CD4-positive, alpha-beta memory T cell (primary cell): ENCODE results near the gene ZBTB20. TPM values are rescaled to one million over a fixed set of nuclear protein-coding genes. Genes with fewer than 3 reads are reported as not detected.

Experiments
- CTCF ChIA-PET: fragments of 350-600 bp; sonication (Branson Sonifier 250); formaldehyde crosslinking; loops from one replicate; lab custom pipeline; 2021; ENCODE audit warnings: inconsistent platforms; ENCODE audit not compliant: partially characterized antibody; lab: Charles Lee
- POLR2A ChIA-PET: fragments of 350-600 bp; sonication (Branson Sonifier 250); formaldehyde crosslinking; loops from one replicate; lab custom pipeline; 2021; ENCODE audit not compliant: partially characterized antibody; lab: Charles Lee
- DNase-seq, 5 donors: peaks; one replicate each; pipeline versions ENCODE4 v3.0.0 to v3.0.0-alpha.2; 2020 to 2022; ENCODE audit warnings: mixed read lengths in 1 of 5
- H3K27ac ChIP-seq: one replicate; pipeline ENCODE4 v1.7.0; 2013; ENCODE audit warnings: low read depth, low read length
- H3K27me3 ChIP-seq: 2 replicates; pipeline ENCODE4 v1.7.0; 2013; ENCODE audit warnings: mild to moderate bottlenecking, low read length, moderate library complexity; ENCODE audit not compliant: insufficient read depth
- H3K36me3 ChIP-seq: 2 replicates; pipeline ENCODE4 v1.7.0; 2013; ENCODE audit warnings: mild to moderate bottlenecking, low read length, moderate library complexity; ENCODE audit not compliant: insufficient read depth
- H3K4me1 ChIP-seq: 2 replicates; pipeline ENCODE4 v1.7.0; 2013; ENCODE audit warnings: mild to moderate bottlenecking, low read length, moderate library complexity; ENCODE audit not compliant: insufficient read depth
- H3K4me3 ChIP-seq, 2 donors: one replicate each; pipeline ENCODE4 v1.7.0; 2013; ENCODE audit warnings: low read length in 2 of 2, mild to moderate bottlenecking in 1 of 2
- H3K9me3 ChIP-seq, 2 donors: one replicate each; pipeline ENCODE4 v1.7.0; 2013; ENCODE audit warnings: low read length in 2 of 2, control low read depth in 1 of 2; ENCODE audit not compliant: control insufficient read depth in 1 of 2
- H3K27ac Mint-ChIP-seq, 7 donors: one replicate each; pipeline ENCODE4 v1.8.0; 2020 to 2021; ENCODE audit warnings: mixed read lengths in 7 of 7, mild to moderate bottlenecking in 6 of 7, inconsistent platforms in 3 of 7, moderate library complexity in 3 of 7
- H3K27me3 Mint-ChIP-seq, 2 donors: one replicate each; pipeline ENCODE4 v1.8.0; 2020 to 2021; ENCODE audit warnings: mixed read lengths in 2 of 2
- H3K36me3 Mint-ChIP-seq, 2 donors: one replicate each; pipeline ENCODE4 v1.8.0; 2020 to 2021; ENCODE audit warnings: mixed read lengths in 2 of 2, inconsistent platforms in 1 of 2, mild to moderate bottlenecking in 1 of 2
- H3K4me1 Mint-ChIP-seq, 4 donors: one replicate each; pipeline ENCODE4 v1.8.0; 2020 to 2021; ENCODE audit warnings: mixed read lengths in 4 of 4, mild to moderate bottlenecking in 1 of 4
- H3K4me3 Mint-ChIP-seq, 8 donors: one replicate each; pipeline ENCODE4 v1.8.0; 2020 to 2021; ENCODE audit warnings: mixed read lengths in 8 of 8, mild to moderate bottlenecking in 7 of 8, moderate library complexity in 6 of 8, inconsistent platforms in 3 of 8
- H3K9me3 Mint-ChIP-seq, 8 donors: one replicate each; pipeline ENCODE4 v1.8.0; 2020 to 2021; ENCODE audit warnings: mixed read lengths in 8 of 8, mild to moderate bottlenecking in 5 of 8, inconsistent platforms in 3 of 8, moderate library complexity in 1 of 8
- intact Hi-C: fragments of 100-400 bp; cut with micrococcal nuclease; formaldehyde crosslinking; loops from one replicate; pipeline ENCODE4 v1.15.1; 2023
- polyA plus RNA-seq, 2 donors: library from polyadenylated mRNA; unstranded; fragments of 300-500 nt; fragmentation: Illumina TruSeq; gene quantifications; one replicate each; pipeline ENCODE4 v1.2.3, GENCODE V29; 2021
- total RNA-seq, 2 experiments: library from RNA; stranded (reverse); gene quantifications; one replicate each; pipeline ENCODE4 v1.2.3, GENCODE V29; 2021

Gene ZBTB20
- total and polyA plus RNA-seq, 4 experiments from 2014 or later, result 21.9 to 58.4 (median 41.4) TPM

DNA sequence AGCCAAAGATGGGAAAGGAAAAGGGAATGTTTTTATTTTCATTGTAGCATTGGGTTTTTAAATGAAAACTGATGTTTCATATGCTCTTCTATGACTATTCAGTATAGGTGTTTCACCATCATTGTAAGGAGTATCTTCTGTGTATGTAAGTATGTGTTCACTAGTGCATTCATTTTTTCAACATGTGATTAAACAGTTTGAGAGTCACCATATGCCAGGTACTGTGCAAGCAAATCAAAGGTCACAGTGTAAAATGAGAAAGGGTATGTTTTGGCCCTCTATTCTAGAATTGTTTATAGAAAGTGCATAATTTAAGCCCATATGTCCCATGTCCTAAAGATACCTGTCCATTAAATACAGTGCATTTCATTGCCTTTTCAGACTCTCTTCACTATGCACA lies 207.2 kb downstream of the ZBTB20 start:
- H3K27ac Mint-ChIP-seq, result peak overlapping the region in 1 of 7 donors; percentile 53
- DNase-seq, result no peak
- H3K27me3 ChIP-seq, result no peaks in the 10 kb centered on the region
- no peaks in the 10 kb centered on the region for H3K4me1 ChIP-seq
- intact Hi-C loops, result no loop called here
- H3K4me3 ChIP-seq, result no peak overlapping the region
- H3K36me3 Mint-ChIP-seq, result peaks cover 28 to 31% of the 10 kb centered on the region in 2 donors
- no peaks in the 10 kb centered on the region for H3K27me3 Mint-ChIP-seq
- H3K27ac ChIP-seq, result no peak overlapping the region
- peaks cover 0 to 11% (median under 1%) of the 10 kb centered on the region in 8 donors for H3K9me3 Mint-ChIP-seq
- CTCF ChIA-PET, result no interaction called here
- no peak overlapping the region for H3K4me3 Mint-ChIP-seq
- POLR2A ChIA-PET, result no interaction called here
- no peaks in the 10 kb centered on the region for H3K9me3 ChIP-seq
- H3K4me1 Mint-ChIP-seq, result peaks cover 0 to 8% (median 6%) of the 10 kb centered on the region in 4 donors
- H3K36me3 ChIP-seq, result no peaks in the 10 kb centered on the region

DNA sequence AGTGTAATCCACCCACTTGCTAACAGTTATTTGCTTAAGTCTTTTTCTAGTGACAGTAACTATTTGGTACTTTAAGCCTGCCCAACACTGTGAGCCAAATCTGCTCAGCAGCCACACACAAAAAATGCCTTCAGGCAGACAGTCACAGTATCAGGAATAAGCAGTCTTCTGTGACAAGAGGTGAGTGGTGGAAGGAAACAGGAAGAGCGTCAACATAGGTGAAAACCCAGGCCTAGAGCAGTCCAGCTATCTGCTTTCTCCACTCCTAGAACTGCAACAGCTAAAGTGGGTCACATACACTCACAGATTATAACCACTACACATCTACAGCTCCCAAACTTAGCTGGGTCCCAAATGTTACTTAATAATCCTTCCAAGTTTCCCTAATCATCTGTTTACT lies 213.7 kb downstream of the ZBTB20 start:
- Histone ChIP-seq H3K27ac (no peak overlapping the region), H3K9me3 (no peaks in the 10 kb centered on the region), H3K27me3 (no peaks in the 10 kb centered on the region), H3K4me3 (no peak overlapping the region), H3K36me3 (no peaks in the 10 kb centered on the region), H3K4me1 (no peaks in the 10 kb centered on the region)
- Mint-ChIP-seq H3K27me3 (no peaks in the 10 kb centered on the region), H3K27ac (no peak overlapping the region), H3K4me3 (no peak overlapping the region), H3K4me1 (peaks cover 0 to 10% (median under 1%) of the 10 kb centered on the region in 4 donors), H3K9me3 (peaks cover 0 to 6% (median under 1%) of the 10 kb centered on the region in 8 donors), H3K36me3 (peaks cover 45 to 58% of the 10 kb centered on the region in 2 donors)
- ChIA-PET CTCF (no interaction called here), POLR2A (no interaction called here)
- intact Hi-C loops, result no loop called here
- DNase-seq, result no peak

DNA sequence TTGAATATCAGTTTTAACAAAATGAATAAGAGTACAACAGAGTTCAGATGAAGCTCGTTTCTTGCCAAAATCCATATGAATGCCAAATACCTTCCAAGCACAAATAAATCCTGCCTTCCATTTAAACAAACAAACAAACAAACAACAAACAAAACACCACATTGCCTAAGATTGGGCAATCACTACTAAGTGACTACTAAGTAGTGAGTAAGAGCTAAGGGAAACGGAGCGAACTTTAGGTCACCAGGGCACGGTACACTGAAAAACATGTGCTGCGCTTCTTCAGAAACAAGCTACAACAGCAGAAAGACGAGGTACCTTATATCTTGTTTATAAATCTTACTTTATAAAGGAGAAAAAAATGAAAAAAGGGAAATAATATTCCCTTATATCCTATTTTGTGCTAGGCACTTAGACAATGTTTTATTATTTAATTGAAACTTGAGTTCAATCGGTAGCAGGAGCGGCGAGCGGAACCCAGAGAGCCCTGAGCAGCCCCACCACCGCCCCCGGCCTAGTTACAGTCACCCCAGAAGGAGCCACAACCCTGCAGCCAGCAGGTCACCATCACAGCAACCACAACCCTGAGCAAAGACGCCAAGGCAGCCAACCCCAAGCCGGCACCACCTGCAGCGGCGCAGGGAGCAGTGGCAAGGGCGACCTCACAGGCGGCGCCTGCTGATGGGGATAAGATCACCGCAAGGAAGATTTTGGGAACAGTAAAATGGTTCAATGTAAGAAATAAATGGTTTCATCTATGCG lies 216.9 kb downstream of the ZBTB20 start:
- Mint-ChIP-seq H3K9me3 (peaks cover 0 to 12% (median 1%) of the 10 kb centered on the region in 8 donors), H3K27me3 (no peaks in the 10 kb centered on the region), H3K4me3 (peak overlapping the region in 1 of 8 donors; percentile 15), H3K27ac (no peak overlapping the region), H3K4me1 (peaks cover 0 to 8% (median 0%) of the 10 kb centered on the region in 4 donors), H3K36me3 (peaks cover 49 to 63% of the 10 kb centered on the region in 2 donors)
- H3K4me1 ChIP-seq, result no peaks in the 10 kb centered on the region
- ChIA-PET CTCF (no interaction called here), POLR2A (no interaction called here)
- H3K4me3 ChIP-seq, result no peak overlapping the region
- H3K27me3 ChIP-seq, result no peaks in the 10 kb centered on the region
- H3K36me3 ChIP-seq, result no peaks in the 10 kb centered on the region
- no peak overlapping the region for H3K27ac ChIP-seq
- intact Hi-C loops, result no loop called here
- no peak for DNase-seq
- H3K9me3 ChIP-seq, result no peaks in the 10 kb centered on the region

DNA sequence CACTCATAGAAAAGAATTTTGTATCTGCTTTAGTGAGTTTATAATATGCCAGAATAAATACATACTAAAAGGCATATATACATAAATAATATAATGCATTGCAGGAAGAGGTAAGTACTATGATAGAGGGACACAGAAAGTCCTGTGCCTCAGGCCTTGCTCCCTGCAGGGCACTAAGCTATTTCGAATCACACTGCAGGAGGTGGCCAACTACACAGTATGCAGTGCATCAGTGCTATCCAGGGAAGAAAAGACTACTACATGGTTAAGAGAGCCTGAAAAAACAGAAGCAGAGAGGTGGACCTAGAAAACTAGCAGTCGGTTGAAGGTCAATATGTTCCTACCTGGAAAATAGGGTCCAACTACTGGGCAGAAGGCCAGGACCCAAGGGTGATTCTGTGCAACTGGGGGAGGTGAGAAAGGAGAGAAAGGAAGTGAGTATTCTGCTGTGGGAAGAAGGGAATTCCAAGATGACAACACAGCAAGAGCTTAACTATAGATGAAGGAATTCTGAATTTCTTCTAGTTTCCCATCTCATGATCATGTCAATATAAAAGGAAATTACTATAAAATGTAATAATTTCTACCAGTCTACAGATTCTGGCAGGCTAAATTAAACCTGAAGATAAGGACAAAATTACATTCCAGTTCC lies 218.0 kb downstream of the ZBTB20 start:
- Mint-ChIP-seq H3K27me3 (no peaks in the 10 kb centered on the region), H3K9me3 (peaks cover 0 to 14% (median 5%) of the 10 kb centered on the region in 8 donors), H3K4me1 (peaks cover 0 to 7% (median 0%) of the 10 kb centered on the region in 4 donors), H3K36me3 (peaks cover 47 to 64% of the 10 kb centered on the region in 2 donors), H3K27ac (no peak overlapping the region), H3K4me3 (no peak overlapping the region)
- no peaks in the 10 kb centered on the region for H3K9me3 ChIP-seq
- CTCF ChIA-PET, result no interaction called here
- DNase-seq, result no peak
- intact Hi-C loops, result no loop called here
- no peaks in the 10 kb centered on the region for H3K36me3 ChIP-seq
- H3K27ac ChIP-seq, result no peak overlapping the region
- no peak overlapping the region for H3K4me3 ChIP-seq
- H3K27me3 ChIP-seq, result no peaks in the 10 kb centered on the region
- no peaks in the 10 kb centered on the region for H3K4me1 ChIP-seq
- POLR2A ChIA-PET, result no interaction called here

DNA sequence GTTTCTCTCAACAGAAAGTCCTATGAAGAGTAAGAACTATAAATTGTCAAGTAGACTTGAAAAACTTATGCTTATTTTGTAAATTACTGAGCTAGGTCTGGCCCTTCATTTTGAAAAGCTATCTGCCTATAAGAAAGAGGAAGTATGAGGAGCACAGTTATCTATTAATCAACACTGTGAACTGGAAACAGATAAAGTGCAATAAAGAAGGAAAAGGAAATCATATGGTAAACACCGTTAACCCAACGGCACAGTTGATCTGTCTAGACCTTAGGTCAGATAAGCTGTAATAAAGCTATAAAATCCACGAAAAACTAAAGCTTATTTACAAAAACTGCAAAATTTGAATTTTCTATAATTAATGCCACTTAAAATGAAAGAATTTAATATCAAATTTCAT lies 242.5 kb downstream of the ZBTB20 start:
- Histone ChIP-seq H3K4me1 (no peaks in the 10 kb centered on the region), H3K27me3 (no peaks in the 10 kb centered on the region), H3K9me3 (no peaks in the 10 kb centered on the region), H3K4me3 (no peak overlapping the region), H3K27ac (no peak overlapping the region), H3K36me3 (no peaks in the 10 kb centered on the region)
- Mint-ChIP-seq H3K27me3 (no peaks in the 10 kb centered on the region), H3K36me3 (peaks cover 16 to 26% of the 10 kb centered on the region in 2 donors), H3K4me1 (peaks cover 13 to 31% (median 29%) of the 10 kb centered on the region in 4 donors), H3K9me3 (peaks cover 0 to 4% (median 0%) of the 10 kb centered on the region in 8 donors), H3K27ac (peak overlapping the region in 1 of 7 donors; percentile 18), H3K4me3 (no peak overlapping the region)
- no peak for DNase-seq
- ChIA-PET POLR2A (no interaction called here), CTCF (no interaction called here)
- intact Hi-C loops, result no loop called here

DNA sequence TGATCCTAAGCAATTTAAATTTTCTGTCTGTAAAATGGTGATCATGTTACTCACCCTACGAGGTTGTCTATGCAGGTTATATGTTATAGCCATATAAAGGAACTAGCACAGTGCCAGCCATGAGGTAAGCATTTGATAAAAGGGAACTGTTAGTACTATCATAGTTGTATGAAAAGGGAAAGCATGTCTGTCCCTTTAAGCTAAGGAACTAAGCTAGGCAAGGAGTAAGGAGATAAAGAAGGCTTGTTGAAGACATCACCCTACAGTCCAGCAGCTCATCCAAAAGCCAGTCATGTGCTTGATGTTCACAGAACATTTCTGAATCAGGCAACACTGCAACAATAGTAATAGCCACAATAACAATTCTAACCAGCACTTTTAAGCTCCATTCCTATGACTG lies 243.9 kb downstream of the ZBTB20 start:
- no peaks in the 10 kb centered on the region for H3K27me3 ChIP-seq
- H3K9me3 ChIP-seq, result no peaks in the 10 kb centered on the region
- H3K36me3 ChIP-seq, result no peaks in the 10 kb centered on the region
- H3K4me1 ChIP-seq, result no peaks in the 10 kb centered on the region
- CTCF ChIA-PET, result no interaction called here
- peaks cover 0 to 2% (median 0%) of the 10 kb centered on the region in 8 donors for H3K9me3 Mint-ChIP-seq
- intact Hi-C loops, result no loop called here
- H3K27ac Mint-ChIP-seq, result no peak overlapping the region
- H3K4me3 Mint-ChIP-seq, result no peak overlapping the region
- no peak overlapping the region for H3K4me3 ChIP-seq
- H3K4me1 Mint-ChIP-seq, result peaks cover 13 to 31% (median 29%) of the 10 kb centered on the region in 4 donors
- H3K27ac ChIP-seq, result no peak overlapping the region
- peaks cover 13 to 22% of the 10 kb centered on the region in 2 donors for H3K36me3 Mint-ChIP-seq
- DNase-seq, result no peak
- POLR2A ChIA-PET, result no interaction called here
- H3K27me3 Mint-ChIP-seq, result no peaks in the 10 kb centered on the region

DNA sequence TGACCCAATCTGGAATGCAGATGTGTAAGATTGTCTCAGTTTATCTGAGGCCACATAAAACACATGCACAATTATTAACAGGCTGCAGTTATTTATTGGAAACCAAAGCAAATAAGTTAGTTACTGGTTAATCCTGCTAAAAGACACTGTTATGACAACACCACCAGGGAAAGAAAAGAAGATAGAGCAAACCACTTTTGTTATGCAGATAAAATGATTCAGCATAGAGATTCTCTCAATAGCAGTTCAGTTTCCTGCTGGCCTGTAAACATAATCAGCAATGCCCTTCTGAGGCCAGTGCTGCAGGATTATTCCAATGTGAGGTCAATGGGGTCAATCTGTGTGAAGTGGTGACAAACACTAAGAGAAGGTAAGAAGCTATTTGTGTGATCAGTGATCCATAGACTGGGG lies 244.4 kb downstream of the ZBTB20 start:
- ChIA-PET POLR2A (no interaction called here), CTCF (no interaction called here)
- no peak overlapping the region for H3K4me3 Mint-ChIP-seq
- H3K36me3 Mint-ChIP-seq, result peaks cover 11 to 18% of the 10 kb centered on the region in 2 donors
- no peaks in the 10 kb centered on the region for H3K27me3 Mint-ChIP-seq
- DNase-seq, result no peak
- intact Hi-C loops, result no loop called here
- H3K9me3 Mint-ChIP-seq, result peaks cover 0 to under 1% (median 0%) of the 10 kb centered on the region in 8 donors
- no peak overlapping the region for H3K27ac Mint-ChIP-seq
- Histone ChIP-seq H3K9me3 (no peaks in the 10 kb centered on the region), H3K4me1 (no peaks in the 10 kb centered on the region), H3K27ac (no peak overlapping the region), H3K4me3 (no peak overlapping the region), H3K27me3 (no peaks in the 10 kb centered on the region), H3K36me3 (no peaks in the 10 kb centered on the region)
- peaks cover 11 to 30% (median 29%) of the 10 kb centered on the region in 4 donors for H3K4me1 Mint-ChIP-seq
